Measurements from ENCODE around the gene DLGAP4.

DNA sequence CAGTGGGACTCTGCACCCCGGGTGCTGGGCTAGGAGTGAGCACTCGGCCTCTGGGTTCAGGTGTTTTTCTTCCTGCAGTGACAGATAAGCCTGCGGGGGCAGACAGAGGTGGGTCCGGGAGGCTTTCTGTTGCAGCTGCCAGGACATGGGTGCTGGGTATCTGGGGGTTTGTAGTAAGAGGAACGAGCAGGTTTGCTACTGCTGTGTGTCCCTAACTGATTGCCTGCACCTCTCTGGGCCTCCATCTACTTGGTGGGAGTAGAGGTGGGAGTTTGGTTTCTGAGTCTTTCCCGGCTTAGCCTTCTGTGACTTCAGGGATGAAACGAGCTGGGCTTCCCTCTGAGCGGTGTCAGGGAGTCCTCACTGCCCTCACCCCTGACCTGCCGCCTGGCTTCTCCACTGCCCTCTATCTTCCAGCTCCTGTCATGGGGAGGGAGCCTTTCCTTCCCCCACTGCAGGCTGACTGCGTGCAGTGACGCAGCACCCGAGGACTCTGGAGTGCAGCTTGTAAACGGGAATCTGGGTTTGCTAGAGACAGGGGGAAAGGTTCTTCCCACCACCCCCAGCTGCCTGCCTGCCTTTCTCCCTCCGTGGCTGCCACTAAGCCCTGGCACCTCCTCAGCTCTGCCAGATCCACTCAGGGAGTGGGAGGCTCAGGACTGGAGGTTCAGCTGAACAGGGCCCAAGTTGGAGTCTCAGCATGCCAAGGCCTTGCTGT, 6.7 kb downstream of the DLGAP4 start:
- TF ChIP-seq CTCF (IDR thresholded peaks at IDR 0.05; ENCODE audit: low read length) = no peak
- TF ChIP-seq EZH2 (optimal IDR thresholded peaks at IDR 0.05; ENCODE audit: low read depth, low read length) = no peak
